ENCODE measurements around the gene FHOD1.

The FHOD1 gene

GRCh38 chr16:67179421-67180080 lies 67.7 kb downstream of the FHOD1 start (continued):
- no peak for TF ChIP-seq ZNF518A (tag by site-specific recombination; conservative IDR thresholded peaks at IDR 0.05; ENCODE audit: low read depth)
- no peak for TF ChIP-seq ZNF580 (tag by site-specific recombination; IDR thresholded peaks at IDR 0.05)
- no peak for TF ChIP-seq ZNF510 (tag by site-specific recombination; IDR thresholded peaks at IDR 0.05; ENCODE audit: insufficient replicate concordance)
- no peak for TF ChIP-seq ZNF280C (tag by site-specific recombination; IDR thresholded peaks at IDR 0.05)
- TF ChIP-seq ZNF16 (tag by site-specific recombination; IDR thresholded peaks at IDR 0.05; ENCODE audit: low read depth): no peak

Measured in HEK293 (cell line).